Fibroblast of the conjunctiva (primary cell): ENCODE measurements around the gene ATAD3A.
"Not testable (repeated sequence)": the region's sequence is repeated elsewhere in the genome, so short reads cannot be mapped to it uniquely, and the experiment has no call there.

Source experiments
- DNase-seq: peaks from one replicate; pipeline ENCODE4 v3.0.0-alpha.2; 2010; ENCODE audit warnings: low read depth

The ATAD3A gene

DNA sequence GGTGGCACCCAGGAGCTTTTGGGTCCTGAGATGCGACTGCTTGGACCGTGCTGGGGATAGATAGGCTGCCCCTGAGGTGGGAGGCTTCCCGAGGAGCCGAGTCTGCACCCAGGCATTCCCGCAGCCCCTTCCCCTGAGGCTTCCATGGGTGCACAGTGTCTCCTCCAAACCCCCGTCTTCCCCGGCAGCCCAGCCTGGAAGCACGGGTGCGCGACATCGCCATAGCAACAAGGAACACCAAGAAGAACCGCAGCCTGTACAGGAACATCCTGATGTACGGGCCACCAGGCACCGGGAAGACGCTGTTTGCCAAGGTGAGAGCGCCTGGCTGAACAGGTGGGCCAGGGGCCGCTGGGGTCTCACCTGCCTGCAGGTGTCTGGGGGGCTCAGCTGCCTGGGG is 11.7 kb downstream of the ATAD3A start:
- DNase-seq, result not testable (repeated sequence)

DNA sequence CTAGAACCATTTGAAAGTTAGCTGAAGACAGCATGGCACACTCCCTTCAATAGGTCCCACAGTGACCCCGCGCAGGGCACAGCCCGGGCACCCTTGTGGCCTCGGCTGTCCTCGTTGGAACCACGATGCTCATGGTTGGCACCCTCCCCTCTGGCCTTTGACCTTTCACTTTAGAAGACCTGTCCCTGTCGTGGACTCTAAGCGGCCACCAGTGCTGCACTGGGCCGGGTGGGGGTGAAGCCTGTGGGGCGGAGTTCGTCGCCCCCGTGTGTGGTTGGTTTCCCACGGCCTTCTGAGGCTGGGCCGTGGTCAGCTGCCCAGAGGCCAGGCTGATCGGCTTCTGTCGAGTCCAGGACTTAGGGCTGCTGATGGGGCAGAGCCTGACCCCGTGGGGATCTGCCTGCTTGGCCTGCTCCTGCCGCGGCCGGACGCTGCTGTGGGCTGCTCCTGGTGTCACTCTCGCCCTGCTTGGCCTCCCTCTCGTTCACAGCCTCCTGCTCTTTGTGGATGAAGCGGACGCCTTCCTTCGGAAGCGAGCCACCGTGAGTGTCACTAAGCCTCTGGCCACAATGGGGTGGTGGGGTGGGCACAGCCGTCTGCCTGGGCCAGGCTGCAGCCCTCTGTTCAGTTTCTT is 12.9 kb downstream of the ATAD3A start:
- not testable (repeated sequence) for DNase-seq

DNA sequence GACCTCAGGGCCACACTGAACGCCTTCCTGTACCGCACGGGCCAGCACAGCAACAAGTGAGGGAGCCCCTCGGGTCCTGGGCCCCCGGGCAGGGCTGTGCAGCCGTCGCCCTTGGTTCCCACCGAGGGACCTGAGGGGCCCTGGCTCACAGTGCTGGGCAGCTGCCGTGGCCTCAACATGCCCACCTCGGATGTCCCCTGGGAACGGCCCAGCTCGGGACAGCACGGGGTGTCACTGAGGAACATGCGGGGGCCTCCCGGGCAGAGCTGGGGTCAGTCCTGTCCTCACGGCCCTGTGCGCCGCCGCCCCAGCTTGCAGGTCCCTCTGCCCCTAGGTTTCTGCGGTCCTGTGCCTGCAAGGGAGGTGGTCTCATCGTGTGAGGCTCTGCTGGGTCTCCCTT is 14.5 kb downstream of the ATAD3A start:
- DNase-seq, result not testable (repeated sequence)

DNA sequence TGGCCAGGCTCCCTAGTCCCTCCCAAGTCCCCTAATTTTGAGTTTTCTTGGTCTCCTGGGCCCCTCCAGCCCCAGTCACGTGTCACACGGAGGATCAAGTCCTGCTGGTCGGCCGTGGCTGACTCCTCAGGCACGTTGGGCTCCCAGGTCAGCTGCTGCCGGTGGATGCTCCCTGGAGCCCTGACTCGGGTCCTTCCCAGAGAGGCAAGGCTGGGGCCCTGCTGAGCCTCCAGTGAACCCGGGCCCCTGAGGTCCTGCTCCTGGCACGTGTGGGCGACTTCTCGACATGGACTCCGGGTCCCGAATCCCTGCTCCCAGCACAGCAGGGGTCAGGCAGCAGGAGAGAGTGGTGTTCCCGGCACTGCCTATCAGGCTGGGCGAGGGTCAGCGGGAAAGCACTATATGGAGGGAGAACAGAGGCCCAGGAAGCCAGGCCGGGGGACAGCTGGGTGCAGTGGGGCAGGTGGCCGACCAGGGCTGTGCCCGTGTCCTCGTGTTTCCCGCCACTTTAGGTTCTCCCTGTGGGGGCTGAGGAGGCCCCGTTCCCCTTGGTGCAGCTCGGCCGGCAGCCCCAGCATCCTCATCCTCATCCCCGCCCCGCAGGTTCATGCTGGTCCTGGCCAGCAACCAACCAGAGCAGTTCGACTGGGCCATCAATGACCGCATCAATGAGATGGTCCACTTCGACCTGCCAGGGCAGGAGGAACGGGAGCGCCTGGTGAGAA is 15.3 kb downstream of the ATAD3A start:
- no peak for DNase-seq

DNA sequence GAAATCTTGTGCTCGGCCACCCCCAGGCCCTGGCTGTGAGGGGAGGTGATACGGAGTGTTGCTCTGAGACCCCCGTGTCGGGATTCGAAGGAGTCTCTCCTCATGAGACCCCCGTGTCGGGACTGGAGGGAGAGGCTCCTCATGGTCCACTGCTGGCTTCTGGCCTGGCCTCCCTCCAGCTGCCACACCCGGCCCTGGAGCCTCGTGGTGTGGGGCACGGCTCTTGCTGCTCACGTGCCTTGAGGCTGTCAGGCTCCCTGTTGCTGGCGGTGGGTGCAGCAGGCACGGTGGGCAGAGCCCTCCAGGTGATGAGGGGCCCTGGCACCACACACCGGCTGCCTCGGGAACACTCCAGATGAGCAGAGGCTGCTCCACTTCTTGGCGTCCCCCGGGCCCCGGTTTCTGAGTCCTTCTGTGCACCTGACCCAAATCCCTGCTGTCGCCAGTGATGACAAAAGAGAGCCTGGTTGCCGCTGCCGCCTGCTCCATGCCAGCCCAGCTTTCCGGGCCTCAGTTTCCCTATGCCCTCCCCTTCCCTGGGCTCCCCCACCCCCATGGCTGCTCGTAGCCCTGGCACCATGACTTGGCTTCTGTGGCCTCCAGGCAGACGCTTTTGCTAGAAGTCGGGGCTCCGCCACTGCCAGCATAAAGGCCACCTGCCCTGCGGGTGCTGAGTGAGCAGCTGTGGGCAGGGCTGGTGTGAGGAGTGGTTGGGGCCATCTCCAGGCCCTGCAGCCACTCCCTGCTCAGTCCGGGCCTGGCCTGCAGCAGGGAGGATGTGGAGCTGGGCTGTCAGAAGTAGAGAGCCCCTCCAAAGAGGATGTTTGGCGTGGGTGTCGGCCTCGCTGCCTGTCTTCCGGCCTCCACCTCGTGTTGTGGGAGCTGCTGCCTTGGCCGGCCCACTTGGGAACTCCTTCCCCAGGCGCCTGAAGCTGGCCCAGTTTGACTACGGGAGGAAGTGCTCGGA is 16.6 kb downstream of the ATAD3A start:
- no peak for DNase-seq

DNA sequence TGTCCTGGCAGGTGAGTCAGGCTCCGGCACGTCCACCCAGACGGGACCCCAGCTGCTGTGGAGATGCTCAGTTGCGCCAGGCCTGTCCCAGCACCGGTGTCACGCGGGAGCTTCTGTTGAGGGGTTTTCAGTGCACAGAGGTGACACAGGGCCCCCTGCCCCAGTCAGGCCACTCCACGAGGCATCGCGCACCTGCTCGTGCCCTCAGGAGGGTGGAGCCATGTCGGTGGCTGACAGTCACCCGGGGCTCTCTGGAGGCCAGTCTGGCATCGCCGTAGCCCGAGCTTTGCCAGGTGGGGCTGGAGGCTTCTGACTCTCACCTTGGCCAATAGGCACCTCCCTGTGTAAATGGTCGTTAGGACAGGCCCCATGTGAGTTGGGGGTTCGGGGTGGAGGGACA is 17.4 kb downstream of the ATAD3A start:
- DNase-seq, result no peak

DNA sequence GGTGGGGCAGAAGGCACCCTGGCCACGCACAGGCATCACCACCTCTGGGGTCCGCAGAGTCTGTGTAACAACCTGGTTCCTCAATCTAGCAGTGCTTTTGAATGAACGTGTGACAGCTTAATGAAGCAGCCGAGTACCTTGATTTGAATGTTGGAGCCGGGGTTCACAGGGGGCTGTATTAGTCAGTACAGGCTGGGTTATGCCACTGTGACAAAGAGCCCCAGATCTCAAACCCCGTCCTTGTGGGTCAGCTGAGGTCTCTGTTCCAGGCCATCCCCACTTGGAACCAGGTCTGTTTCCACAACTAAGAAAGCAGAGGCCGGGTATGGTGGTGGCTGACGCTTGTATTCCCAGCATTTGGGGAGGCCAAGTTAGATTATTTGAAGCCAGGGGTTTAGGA is 18.0 kb downstream of the ATAD3A start:
- no peak for DNase-seq

DNA sequence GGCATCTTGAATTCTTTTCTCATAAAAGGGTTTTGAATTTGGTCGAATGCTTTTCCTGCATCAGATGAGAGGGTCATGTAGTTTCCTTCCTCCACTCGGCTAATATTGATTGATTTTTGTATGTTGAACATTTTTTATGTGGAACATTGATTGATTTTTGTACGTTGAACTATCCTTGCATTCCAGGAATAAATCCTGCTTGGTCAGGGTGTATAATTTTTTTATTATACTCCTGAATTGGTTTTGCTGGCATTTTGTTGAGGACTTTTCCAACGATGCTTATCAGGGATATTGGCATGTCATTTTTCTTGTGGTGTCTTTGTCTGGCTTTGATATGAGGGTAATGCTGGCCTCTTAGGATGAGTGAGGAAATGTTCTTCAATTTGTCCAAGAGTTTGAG is 20.0 kb downstream of the ATAD3A start:
- no peak for DNase-seq

DNA sequence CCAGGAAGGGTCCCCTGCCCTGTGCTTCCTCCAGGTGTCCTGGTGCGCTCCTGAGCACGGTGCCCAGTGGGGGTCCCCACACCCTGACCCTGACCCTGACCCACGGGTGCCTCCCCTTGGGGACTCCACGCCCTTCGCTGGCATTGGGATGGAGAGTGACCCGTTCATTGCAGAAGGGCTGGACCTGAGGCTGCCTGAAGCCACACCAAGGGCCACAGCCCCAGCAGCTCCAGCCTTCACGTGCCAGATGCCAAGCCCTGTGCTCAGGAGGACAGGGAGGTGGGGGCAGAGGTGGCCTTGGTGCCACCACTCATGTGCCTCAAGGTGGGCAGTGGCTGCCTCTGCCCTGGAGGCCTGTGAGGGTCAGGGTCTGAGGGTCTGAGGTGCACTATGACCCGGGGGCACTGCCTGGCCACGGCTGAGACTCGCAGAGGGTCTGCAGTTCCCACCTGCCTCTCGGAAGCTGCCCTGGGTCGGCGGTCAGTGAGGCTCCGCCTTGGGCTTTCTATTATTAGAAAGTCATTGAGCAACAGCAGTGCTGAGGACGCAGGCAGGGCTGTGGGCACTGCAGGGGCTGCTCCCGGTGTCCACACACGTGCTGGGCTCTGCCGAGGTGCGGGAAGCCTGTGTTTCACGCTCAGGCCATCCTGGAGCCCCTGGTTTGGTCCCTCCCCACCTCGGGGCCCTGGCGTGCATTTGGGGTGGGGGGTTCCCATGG is 21.4 kb downstream of the ATAD3A start:
- DNase-seq, result not testable (repeated sequence)

DNA sequence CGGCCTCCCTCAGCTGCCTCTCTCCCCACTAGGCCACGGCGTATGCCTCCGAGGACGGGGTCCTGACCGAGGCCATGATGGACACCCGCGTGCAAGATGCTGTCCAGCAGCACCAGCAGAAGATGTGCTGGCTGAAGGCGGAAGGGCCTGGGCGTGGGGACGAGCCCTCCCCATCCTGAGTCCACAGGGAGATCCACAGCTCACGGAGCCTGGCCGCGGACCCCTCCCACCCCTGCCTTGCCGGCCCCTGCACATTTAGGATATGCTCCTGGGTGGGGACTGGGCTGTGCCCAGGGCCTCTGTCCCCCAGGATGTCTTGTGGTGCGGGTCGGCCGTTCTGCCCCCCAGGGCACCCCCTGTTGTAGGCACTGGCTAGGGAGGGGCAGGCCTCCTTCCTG is 21.9 kb downstream of the ATAD3A start:
- DNase-seq, result not testable (repeated sequence)

DNA sequence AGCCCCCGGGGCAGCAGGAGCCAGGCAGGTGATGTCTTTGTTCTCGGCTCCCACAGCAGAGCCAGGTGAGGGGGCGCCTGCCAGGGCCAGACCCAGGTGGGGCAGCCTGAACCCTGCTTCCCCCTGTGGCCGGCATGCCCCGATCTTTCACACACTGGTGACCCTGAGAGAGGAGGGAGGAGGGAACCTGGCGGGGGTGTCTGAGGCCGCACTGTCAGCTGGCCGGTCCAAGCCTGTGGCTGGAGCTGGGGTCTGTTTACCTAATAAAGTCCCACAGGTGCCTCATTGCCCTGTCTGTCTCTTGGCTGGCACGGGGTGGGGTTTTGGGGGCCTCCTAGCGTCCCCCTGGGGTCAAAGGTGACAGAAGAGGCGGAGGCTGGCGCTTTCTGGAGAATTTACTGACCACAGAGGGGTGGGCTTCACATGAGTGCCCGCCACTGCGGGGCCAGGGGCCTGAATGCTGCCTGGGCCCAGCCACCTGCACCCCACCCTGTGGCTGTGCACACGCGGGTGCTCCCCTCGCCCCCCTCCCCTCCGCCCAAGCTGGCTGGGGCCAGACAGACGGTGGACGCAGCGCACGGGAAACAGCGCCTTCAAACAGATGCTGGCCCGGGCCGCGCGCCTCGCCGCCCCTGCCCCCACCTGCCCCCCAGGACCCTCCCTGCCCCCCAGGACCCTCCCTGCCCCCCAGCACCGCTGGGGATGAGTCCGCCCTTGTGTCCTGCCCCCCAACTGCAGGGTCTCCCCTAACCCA is 22.6 kb downstream of the ATAD3A start:
- no peak for DNase-seq

DNA sequence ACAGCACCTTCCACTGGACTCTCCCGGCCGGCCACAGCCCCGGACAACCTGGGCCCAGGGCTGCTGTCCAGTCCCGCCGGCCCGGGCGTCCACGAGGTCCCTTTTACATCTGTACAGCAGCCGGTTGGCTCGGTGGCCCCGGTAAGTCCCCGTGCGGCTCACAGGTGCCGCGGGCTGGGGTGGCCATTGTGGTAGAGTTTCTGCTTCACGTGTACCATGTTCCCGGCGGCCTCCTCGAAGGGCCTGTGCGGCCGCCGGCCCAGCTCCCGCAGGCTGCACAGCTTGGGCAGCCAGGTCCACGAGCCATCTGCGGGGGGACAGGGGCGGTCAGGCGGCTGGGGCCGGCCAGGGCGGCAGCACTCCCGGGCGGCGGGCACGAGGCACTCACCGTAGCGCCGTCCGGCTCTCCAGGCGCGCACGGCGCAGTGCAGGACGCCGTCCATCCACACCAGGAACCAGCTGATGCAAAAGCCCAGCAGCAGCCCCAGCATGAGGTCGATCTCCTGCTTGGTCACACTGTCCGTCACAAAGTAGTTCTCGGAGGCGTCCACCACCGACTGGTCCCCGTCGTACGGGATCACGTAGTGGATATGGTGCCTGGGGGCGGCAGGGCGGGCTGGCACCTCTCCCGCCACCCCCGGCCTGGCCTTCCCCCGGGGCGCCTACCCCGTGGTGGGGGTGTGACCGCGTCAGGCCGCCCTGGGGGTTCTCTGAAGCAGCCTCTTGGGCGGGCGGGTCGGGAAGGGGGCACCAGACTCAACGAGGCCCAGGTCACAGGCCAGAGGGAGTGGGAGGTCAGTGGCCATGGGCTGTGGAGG is 23.4 kb downstream of the ATAD3A start:
- no peak for DNase-seq

DNA sequence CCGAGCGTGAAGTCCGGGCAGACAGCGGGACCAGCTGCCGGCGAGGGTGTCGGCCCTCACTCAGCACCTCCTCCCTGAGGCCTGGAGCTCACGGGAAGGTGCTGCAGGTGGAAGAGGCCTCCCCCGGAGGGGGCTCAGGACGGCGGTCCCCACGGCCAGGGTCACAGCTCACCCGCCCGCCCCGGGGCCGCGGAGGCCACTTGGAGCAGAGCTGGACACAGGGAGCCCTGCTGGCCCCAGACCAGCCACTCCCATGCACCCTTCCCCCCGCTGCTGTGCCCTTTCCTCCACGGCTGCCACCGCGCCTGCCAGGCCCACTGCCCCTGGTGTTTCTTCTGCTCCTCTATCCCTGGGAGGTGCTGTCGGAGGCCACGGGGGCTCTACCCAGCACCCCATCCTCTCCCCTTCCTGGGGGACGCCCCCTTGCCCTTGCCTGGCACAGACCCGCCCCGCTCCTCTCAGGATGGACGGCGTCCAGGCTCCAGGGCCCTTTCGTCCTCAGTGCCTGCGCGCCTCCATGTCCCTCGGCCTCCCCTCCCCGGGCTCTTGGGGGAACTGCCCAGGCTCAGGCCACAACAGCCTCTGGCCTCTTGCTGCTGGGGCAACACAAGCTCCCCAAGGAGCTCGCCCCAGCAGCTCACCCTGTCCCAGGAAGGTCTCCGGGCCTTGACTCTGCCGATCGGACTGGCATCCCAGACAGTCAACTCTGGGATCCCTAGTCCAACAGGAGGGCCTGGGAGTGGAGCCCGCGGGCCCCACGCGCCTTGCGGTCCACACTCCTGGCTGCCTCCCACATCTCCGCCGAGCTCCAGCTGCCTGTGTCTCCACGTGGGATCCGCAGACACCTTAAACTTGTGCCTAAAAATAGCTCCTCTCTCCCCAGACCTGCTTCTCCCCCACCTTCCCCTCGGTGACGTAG is 24.3 kb downstream of the ATAD3A start:
- DNase-seq, result no peak

DNA sequence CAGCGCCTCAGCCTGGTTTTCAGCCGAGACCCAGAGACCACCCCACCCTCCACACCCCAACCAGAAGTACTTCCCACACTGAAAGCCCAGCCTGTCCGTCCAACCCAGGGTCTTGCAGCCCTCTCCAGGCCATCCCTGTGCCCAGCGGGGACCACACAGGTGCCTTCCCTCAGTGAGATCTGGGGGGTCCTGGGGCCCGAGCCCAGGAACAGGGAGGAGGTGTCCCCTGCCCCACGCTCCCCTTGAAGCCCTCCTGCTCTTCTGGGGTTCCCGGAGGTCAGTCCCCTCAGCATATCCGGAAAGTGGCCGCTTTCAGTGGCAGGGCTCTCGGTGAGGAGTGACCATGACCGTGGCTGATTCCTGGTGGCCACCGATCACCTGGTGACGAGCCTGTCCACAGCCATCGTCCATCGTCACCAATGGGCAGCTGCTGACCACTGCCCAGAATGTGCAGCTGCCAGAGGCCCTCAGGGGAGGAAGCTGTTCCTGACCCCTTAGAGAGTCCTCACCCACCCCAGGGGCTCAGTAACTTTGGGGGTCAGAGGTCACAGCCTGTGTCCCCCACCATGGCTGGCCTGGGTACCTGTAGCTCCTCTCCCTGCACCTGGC is 25.1 kb downstream of the ATAD3A start:
- DNase-seq, result no peak

DNA sequence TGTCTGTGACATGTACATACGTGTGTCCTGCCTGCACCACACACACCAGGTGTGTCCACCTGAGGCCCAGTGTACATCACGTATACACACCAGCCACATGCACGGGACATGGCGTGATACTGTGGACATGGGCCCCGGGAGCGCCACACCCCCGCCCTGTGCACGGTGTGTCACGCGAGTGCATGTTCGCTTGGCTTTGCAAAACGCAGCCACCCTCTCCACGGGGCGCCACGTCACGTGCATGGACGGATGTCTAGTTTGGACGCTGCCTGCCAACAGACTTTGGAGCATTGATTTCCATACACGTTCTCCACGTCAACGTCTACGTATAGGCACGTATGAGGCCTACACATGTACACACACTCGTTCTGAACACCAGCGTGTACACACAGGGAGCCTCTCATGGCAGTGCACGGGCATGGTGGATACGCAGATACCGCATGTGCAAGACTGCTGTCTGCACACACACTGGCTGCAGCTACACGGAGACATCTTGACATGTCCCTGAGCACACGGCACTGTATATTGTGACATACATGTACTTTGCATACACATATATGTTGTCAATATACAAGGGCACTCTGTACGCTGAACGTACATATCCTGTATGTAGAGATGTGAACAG is 25.8 kb downstream of the ATAD3A start:
- no peak for DNase-seq

DNA sequence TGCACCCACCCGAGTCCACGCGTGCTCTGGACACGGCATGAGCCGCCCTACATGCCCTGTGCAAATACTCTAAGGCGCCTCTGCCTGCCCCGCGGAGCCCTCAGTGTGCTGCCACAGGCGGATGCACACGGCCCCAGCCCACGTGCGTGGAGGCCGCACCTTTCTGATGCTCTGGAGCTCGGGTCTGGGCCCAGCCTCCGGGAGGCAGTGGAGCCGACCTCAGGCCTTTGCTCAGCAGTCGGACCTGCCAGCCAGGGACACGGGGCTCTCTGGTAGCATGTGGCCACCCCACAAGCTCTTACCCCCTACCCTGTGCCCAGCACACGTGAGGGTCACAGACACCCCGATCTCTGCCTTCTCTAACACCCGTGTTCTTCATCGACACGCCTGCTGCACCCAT is 26.4 kb downstream of the ATAD3A start:
- no peak for DNase-seq

DNA sequence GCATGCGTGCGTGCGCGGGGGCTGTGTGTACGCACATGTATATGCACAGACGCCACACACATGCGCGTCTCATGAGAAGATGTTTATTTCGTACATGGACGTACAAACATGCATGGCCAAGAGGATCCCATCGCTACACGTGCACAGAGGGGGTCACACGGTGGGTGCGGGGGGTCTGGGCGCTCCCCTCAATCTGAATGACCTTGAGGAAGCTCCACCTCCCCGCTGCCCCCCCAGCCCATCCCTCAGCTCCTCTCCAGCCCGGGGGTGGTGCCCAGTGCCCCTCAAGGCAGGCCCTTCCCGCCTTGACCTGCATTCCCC is 27.0 kb downstream of the ATAD3A start:
- no peak for DNase-seq

DNA sequence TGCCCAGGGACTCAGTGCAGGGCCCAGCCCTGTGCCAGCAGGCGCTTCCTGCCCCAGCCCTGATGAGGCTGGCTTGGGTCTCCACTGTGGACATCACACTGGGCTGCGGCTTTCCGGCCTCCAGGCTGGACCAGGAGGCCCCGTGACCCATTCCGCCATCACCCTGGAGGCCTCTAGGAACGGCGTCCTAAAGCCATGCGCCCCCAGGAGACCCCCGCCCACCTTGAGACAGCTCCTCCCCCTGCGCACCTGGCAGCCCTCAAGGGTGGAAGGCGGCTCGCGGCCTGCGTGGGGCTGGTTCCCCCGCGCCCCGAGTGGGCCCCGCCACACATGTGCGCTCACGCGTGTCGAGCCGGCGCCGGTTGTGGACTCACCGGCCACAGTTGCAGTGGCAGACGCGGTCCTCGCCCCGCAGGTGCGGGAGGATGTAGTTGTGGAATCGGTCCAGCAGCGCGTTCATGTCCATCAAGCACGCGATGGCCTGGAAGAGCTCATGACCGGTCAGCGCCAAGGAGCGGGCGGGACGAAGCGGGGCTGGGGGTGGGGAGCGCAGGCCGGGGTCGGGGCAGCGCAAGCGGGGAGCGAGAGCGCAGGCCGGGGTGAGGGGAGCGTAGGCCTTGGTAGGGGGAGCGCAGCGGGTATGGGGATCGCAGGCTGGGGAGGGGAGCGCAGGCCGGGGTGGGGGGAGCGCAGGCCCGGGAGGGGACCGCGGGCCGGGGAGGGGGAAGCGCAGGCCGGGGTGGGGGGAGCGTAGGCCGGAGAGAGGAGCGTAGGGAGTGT is 27.5 kb downstream of the ATAD3A start:
- no peak for DNase-seq
